HuH-7 (cell line): ENCODE data around the gene SIRT7.
"Not testable (repeated sequence)": the region's sequence is repeated elsewhere in the genome, so short reads cannot be mapped to it uniquely, and the experiment has no call there.

Experiments
- DNase-seq: peaks from one replicate; pipeline ENCODE4 v3.0.0; 2011; ENCODE audit warnings: low spot score

The SIRT7 gene

DNA sequence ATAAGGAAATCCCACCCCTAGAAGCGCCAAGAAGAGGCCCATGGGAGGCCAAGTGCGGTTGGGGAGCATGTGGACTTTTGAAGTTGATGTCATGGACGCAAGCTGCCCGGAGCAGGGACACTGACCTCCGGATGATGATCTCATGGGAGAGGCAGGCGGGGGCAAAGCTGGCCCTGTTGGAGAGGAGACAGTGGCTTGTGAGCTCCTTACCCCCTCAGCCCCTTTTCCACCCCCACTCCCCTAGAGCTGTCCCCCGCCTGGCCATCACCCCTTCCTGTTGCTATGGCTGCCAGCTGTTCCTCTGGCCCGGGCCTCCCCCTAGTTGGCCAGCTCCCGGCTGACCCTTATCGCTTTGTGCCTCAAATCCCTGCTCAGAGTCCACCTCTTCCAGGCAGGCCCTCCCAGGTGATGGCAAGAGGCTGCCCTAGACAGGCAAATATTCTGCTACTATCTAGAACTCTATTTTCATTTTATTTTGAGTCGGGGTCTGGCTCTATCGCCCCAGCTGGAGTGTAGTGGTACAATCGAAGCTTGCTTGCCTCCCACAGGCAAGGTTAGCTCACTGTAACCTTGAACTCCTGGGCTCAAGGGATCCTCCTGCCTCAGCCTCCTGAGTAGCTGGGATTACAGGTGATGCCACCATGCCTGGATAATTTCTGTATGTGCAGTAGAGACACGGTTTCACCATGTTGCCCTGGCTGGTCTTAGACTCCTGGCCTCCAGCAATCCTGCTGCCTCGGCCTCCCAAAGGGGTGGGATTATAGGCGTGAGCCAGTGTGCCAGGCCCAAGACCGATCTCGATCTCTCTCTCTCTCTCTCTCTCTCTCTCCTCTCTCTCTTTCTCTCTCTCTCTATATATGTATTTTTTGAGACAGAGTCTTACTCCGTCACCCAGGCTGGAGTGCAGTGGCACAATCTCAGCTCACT, 36.4 kb upstream of the SIRT7 start:
- no peak for DNase-seq

GRCh38 chr17:81953443-81953842, 35.5 kb upstream of the SIRT7 start:
- DNase-seq: not testable (repeated sequence)

DNA sequence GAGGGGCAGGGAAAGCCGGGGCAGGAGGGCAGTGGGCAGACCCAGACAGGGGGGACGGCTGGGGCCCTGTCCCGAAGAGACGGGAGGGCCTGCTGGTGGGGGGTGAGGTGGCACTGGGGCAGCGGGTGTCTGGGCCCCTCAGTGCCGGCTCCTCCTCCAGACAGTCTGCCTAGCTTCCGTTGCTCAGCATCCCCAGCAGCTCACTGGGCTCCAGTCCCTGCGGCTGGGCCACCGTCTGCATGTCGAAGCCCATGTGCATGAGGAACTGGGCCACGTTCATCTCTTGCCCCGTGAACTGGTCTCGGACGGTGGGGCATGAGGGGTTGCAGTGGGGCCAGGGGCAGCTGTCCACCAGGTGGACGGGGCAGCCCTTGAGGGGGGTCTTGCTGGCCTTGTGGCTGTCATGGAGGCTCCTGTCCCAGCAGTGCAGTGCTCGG, 34.8 kb upstream of the SIRT7 start:
- DNase-seq: no peak

DNA sequence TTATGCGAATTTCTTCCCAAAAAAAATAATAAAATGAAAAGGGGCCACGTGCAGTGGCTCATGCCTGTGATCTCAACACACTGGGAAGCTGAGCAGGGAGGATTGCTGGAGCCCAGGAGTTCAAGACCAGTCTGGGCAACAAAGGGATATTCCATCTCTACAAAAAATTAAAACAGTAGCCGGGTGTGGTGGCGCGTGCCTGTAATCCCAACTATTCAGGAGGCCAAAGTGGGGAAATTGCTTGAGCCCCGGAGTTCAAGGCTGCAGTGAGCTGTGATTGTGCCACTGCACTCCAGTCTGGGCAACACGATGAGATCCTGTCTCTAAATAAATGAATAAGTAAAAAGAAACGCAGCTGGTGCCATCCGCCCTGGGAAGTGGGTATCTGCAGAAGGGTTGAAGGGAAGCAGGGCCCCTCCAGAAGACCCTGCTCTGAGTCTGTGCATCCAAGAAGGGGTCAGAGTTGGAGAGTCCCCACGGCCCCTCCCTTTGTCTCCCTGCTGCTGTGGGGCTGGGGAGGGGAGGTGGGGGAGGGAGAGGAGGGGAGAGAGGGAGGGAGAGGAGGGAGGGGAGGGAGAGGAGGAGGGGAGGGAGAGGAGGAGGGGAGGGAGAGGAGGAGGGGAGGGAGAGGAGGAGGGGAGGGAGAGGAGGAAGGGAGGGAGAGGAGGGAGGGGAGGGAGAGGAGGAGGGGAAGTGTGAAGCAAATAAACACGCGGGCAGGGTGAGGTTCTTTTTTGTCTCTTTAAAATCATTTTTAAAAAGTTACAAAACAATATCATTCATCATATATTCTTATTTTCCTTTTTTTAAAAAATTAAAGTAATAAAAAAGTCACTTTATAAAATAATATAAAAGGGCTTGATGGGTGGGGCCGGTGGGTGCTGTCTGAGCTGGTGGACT, 34.1 kb upstream of the SIRT7 start:
- DNase-seq: no peak

GRCh38 chr17:81950501-81950900, 32.5 kb upstream of the SIRT7 start:
- DNase-seq: no peak

DNA sequence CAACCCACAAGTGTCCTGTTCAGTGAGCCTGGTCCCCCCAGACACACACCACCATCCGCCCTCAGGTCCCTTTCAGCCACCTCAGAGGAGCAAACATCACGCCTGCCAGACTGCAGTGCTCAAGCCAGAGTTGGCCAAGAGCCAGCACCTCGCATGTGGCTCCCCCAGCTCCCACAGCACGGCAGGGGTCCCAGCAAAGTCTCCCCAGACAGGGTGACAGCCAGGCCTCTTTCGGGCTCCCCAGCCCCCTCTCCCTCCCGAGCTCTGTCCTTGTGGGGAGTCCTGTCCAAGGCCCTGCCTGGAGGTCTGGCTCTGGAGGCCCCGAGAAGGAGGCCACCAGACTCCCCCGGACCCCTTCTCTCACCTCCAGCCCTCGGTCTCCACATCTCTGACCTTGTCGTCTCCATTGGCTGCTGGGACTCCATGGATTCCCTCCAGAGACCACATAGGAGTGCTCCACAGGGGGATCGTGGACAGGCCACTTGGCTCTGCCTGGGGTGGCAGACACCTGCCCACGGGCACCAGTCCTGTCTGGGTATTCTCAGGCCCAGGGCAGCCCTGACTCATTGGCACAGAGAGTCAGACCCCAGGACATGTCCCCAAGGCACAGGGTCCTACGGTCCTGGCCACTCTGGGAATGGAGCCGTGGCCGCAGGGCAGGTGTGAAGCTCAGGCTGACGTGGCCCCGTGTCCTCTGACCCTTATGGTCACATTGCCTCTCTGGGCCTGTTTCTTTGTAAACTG, 30.8 kb upstream of the SIRT7 start:
- no peak for DNase-seq

DNA sequence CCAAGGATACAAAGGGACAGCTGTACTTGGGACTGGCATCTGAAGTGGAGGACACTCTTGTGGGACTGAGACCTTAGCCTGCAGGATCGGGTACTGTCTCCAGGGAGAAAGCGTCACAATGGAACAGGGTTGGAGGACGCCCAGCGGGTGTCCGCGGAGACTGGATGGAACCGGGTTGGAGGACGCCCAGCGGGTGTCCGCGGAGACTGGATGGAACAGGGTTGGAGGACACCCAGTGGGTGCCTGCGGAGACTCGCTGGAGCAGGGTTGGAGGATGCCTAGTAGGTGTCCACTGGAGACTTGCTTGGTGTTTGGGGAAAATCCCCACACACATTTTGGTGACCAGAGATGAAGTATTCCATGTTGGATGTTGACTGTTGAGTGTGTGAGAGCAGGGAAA, 29.2 kb upstream of the SIRT7 start, which contains the start of gene MYADML2:
TSS of gene MYADML2 (minus strand) at position 45 of the 400 bp plus-strand sequence. CDS start 5,492 bp downstream, outside the sequence.
- no peak for DNase-seq

- no peak for DNase-seq
Measured at GRCh38 chr17:81944858-81945257, 26.9 kb upstream of the SIRT7 start.

- DNase-seq: no peak
Measured at GRCh38 chr17:81942167-81942553, 24.2 kb upstream of the SIRT7 start.

DNA sequence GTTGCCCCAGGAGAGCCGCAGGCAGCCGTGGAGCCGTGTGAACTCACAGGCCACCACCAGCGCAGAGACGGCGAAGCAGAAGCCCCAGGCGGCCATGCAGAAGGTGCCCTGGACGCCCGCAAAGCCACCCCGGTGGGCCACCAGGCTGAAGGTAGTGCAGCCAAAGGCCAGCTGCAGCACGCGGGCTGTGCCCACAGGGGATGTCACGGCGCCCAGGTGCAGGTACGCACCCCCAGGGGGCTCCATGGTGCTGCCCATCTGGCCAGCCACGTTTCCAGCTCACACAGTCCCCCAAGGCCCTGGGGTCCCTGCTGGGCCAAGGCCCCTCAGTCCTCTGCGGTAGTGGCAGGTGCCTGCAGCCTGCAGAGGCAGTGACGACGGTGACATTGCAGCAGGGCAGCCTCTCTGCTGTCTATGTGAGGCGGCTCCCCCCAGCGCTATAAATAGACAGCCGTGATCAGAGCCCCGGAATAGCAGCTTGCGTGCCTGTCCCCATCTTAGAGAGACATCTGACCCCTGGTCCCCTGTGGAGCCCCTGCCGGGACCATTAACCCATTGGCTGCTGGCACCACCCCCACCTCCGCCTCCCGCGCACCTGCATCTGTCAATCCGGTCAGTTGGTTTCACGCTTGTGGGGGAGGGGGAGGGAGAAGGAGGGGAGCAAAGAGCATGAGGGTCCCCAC, 23.6 kb upstream of the SIRT7 start:
- DNase-seq: no peak

GRCh38 chr17:81940538-81941483, 22.8 kb upstream of the SIRT7 start:
- no peak for DNase-seq

DNA sequence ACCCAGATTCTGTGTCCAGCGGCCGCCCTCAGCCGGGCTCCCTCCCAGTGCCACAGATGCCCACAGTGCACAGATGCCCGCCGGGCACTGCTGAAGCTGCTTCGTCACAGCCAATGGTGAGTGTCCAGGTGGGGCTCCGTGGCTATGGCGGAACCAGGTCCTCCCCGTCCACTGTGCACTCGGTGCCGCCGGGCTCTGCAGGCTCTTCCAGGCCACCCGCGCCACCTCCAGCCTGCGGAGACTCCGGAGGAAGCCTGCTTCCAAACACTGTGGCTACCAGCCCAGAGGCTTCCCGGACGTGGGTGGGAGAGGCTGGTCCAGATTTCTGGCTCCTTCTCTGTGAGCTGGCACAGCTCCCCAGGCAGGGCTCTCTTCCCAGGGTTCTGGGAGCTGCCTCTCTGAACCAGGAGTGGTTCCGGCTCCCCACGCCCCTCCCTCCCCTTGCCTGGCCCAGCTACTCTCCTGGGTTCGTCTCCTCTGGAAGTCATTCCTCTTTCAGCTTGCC, 22.0 kb upstream of the SIRT7 start:
- DNase-seq: no peak

GRCh38 chr17:81939218-81939617, 21.2 kb upstream of the SIRT7 start:
- no peak for DNase-seq

DNA sequence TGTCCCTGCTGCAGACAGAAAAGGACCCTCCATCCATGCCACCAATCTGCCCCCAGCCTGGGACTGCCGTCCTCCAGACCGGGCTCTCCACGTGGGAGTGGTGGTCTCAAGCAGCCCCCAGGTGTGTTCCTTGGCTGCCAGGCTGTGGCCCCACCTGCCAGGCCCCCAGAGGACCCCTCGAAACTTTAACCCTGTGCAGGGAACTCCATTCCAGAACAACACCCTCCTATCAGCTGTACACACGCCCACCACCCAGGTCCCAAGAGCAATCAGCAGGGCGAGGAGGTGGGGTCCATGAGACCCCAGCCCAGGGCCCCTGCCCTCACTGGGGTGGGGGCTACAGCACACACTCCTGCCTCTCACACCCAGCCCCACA, 17.7 kb upstream of the SIRT7 start:
- DNase-seq: no peak

DNA sequence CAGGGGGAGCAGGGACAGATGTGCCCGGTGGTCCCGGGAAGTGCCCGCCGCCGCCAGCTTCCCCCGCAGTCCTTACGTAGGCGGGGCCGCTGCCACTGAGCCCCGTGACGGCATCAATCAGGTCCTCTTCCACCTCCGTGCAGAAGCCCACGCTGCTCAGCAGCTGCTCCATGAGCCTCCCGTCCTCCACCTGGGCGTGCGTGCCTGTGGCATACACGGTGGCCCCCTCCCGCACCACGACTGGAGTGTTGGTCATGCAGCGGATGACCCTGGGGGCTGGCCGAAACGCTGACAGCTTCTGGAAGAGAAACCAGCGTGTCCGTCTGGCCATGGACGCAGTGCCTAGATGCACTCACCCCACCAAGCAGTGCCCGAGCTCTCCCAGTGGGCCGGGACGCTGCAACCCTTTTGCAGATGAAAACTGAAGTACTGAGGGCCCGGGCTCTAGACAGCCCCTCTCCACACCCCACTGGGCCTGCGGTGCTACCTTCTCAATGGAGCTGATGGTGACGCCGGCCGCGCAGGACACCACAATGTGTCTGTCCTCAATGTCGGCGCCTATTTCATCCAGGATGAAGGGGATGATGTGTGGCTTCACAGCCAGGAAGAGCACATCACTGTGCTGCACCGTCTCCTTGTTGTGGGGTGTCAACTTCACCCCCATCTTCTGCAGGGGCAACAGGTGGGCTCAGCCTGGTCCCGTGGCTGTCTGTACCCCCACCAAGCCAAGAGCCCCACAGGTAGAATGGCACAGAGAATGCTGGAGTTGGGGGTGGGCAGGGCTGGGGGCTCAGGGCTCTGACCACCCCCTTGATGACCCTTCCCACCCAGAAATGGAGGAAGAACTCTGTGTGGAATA, 17.1 kb upstream of the SIRT7 start:
- no peak for DNase-seq

GRCh38 chr17:81934098-81934757, 16.3 kb upstream of the SIRT7 start:
- no peak for DNase-seq

GRCh38 chr17:81933178-81933699, 15.3 kb upstream of the SIRT7 start:
- DNase-seq: no peak

- DNase-seq: no peak
Measured at GRCh38 chr17:81932333-81932983, 14.5 kb upstream of the SIRT7 start.
